Right atrium auricular region (tissue), 2 donors: ENCODE results near the gene SGSH. TPM values are rescaled to one million over a fixed set of nuclear protein-coding genes. Genes with fewer than 3 reads are reported as not detected.

ENCODE experiments used
- DNase-seq: peaks from one replicate; pipeline ENCODE4 v3.0.0-alpha.2; 2019; ENCODE audit warnings: low spot score
- H3K27ac ChIP-seq, 2 donors: fragments of 200-600 bp; sonication (generic); 1 replicate in 1 of 2; 2 replicates in 1 of 2; pipeline ENCODE4 v1.5.1; 2016 to 2019
- H3K27me3 ChIP-seq, 2 donors: fragments of 200-600 bp; sonication (generic); one replicate each; pipeline versions ENCODE4 v1.5.1 to v1.6.0; 2017 to 2019
- H3K36me3 ChIP-seq: fragments of 200-600 bp; sonication (generic); one replicate; pipeline ENCODE4 v1.5.1; 2016
- H3K4me1 ChIP-seq, 2 donors: fragments of 200-600 bp; sonication (generic); one replicate each; pipeline versions ENCODE4 v1.5.1 to v1.6.0; 2017 to 2019
- H3K4me3 ChIP-seq, 2 donors: fragments of 200-600 bp; sonication (generic); 1 replicate in 1 of 2; 2 replicates in 1 of 2; pipeline ENCODE4 v1.5.1; 2017 to 2019; ENCODE audit warnings: mild to moderate bottlenecking in 1 of 2, moderate library complexity in 1 of 2
- H3K9me3 ChIP-seq, 2 donors: fragments of 200-600 bp; sonication (generic); one replicate each; pipeline ENCODE4 v1.5.1; 2019
- total RNA-seq, 2 donors: library from RNA; depleted of rRNA; stranded (reverse); fragments of >200 nt; gene quantifications; one replicate each; pipeline ENCODE4 v1.1.0, GENCODE V29; 2016
- TF ChIP-seq, protein P1 (sequence below), 2 donors: fragments of 200-600 bp; sonication (generic); IDR thresholded peaks; one replicate each; pipeline ENCODE4 v1.5.1; 2019; ENCODE audit warnings: antibody characterized with exemption in 2 of 2

Gene SGSH
- total RNA-seq, 2 donors from 2014 or later = 10.6 to 13.7 TPM

DNA sequence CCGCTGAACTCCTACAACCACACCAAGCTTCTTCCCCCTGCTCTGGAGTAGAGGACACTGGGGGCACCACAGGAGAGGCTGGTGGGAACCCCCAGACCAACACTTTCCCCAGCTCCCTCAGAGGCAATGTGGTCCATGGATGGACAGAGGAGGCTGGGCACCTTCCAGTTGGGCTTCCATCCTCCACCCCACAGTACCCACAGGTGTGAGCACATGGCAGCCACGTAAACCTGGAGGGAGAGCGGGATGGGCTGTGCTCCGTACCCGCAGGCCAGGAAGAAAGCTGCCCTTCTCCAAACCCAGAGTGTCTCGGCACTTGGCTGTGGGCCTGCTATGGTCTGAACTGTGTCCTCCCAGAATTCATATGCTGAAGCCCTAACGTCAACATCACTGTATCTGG lies 1.7 kb downstream of the SGSH start:
- Histone ChIP-seq H3K27me3 (no peaks in the 10 kb centered on the region), H3K36me3 (peaks cover 22% of the 10 kb centered on the region), H3K4me1 (peaks cover 0 to 21% of the 10 kb centered on the region in 2 donors), H3K27ac (no peak overlapping the region), H3K4me3 (no peak overlapping the region), H3K9me3 (no peaks in the 10 kb centered on the region)
- DNase-seq = no peak
- TF ChIP-seq, protein P1, sequence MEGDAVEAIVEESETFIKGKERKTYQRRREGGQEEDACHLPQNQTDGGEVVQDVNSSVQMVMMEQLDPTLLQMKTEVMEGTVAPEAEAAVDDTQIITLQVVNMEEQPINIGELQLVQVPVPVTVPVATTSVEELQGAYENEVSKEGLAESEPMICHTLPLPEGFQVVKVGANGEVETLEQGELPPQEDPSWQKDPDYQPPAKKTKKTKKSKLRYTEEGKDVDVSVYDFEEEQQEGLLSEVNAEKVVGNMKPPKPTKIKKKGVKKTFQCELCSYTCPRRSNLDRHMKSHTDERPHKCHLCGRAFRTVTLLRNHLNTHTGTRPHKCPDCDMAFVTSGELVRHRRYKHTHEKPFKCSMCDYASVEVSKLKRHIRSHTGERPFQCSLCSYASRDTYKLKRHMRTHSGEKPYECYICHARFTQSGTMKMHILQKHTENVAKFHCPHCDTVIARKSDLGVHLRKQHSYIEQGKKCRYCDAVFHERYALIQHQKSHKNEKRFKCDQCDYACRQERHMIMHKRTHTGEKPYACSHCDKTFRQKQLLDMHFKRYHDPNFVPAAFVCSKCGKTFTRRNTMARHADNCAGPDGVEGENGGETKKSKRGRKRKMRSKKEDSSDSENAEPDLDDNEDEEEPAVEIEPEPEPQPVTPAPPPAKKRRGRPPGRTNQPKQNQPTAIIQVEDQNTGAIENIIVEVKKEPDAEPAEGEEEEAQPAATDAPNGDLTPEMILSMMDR (IDR thresholded peaks at IDR 0.05) = no peak

DNA sequence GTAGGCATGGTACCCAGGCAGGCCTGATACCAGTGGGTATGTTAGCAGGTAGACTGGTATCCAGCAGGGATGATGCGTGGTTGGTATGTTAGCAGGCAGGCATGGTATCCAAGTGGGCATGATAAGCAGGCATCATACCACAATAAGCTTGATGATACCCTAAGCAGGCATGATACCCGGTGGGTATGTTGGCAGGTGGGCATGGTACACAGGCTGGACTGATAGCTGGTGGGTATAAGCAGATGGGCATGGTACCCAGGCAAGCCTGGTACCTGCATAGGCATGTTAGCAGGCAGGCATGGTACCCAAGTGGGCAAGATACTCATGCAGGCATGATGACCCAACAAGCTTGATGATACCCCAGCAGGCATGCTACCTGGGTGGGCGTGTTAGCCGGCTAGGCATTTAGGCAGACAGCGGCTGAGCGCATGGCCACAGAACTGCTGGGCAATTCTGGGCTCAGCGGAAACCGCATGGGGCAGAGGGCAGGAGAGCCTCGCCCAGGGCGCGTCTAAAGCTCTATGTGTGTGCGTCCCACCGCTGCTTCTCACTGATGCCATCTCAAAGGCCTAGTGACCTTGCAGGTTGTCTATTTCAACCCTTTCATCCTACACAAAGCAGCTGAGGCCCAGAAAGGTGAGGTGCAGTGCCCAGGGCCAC lies 2.3 kb downstream of the SGSH start:
- Histone ChIP-seq H3K36me3 (peaks cover 22% of the 10 kb centered on the region), H3K4me1 (peaks cover 0 to 21% of the 10 kb centered on the region in 2 donors), H3K4me3 (no peak overlapping the region), H3K9me3 (no peaks in the 10 kb centered on the region), H3K27ac (no peak overlapping the region), H3K27me3 (no peaks in the 10 kb centered on the region)
- TF ChIP-seq, protein P1 (IDR thresholded peaks at IDR 0.05) = no peak
- no peak for DNase-seq

DNA sequence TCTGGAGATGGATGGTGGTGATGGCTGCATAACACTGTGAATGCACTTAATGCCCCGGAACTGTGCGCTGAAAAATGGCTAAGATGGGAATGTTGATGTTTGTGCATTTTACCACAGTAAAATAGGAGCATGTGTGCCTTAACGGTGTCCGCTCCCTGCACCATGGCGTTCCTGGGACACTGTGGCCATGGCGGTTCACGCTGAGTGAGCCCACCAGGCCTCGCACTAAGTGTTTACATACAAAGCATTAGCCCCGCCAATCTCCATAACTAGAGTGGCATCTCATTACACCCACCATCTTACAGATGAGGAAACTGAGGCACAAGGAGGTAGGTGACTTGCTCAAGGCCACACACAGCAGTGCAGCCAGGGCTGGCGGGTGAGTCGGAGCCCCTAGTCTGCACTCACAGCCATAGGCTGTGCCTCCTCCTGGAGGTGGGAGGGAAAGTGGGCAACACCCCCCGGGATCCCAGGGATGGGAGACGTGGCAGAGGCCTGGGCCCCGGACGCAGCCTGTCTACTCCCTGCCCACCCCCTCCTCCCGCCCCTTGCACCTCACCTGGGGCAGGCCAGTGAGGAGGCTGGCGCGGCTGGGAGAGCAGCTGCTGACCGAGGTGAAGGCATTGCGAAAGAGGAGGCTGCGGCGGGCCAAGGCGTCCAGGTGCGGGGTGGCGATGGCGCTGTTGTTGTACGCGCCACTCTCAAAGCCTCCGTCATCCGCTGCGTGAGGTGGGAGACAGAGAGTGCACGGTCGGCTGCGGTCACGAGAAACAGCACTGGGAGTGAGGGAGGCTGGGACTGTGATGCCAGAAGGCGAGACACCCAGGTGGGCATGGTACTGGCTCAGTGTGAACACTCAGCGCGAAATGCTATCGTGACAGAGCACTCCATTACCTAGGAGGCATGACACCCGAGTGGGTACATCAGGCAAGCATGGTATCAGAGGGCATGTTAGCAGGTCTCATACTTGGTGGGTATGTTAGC lies 3.4 kb downstream of the SGSH start:
- Histone ChIP-seq H3K4me3 (no peak overlapping the region), H3K27ac (no peak overlapping the region), H3K27me3 (no peaks in the 10 kb centered on the region), H3K36me3 (peaks cover 27% of the 10 kb centered on the region), H3K9me3 (no peaks in the 10 kb centered on the region), H3K4me1 (peaks cover 0 to 21% of the 10 kb centered on the region in 2 donors)
- no peak for DNase-seq
- TF ChIP-seq, protein P1 (IDR thresholded peaks at IDR 0.05) = no peak

DNA sequence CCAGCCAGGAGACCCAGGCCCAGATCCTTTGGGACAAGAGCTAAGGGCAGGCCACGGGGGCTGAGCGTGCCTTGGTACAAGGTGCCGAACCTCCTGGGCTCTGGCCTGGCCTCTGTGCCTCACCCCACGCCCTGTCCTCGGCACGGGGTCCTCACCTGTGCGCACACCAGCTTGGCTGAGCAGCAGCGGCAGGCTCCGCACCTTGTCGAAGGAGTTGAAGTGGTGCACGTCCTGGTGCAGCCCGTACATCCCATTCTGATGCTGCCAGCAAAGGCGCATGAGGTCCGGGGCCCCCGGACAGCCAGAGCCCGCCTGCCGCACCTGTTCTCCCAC lies 5.3 kb downstream of the SGSH start:
- Histone ChIP-seq H3K36me3 (peaks cover 45% of the 10 kb centered on the region), H3K27ac (no peak overlapping the region), H3K9me3 (no peaks in the 10 kb centered on the region), H3K27me3 (no peaks in the 10 kb centered on the region), H3K4me1 (peaks cover 0 to 8% of the 10 kb centered on the region in 2 donors), H3K4me3 (no peak overlapping the region)
- TF ChIP-seq, protein P1 (IDR thresholded peaks at IDR 0.05) = no peak
- DNase-seq = no peak

DNA sequence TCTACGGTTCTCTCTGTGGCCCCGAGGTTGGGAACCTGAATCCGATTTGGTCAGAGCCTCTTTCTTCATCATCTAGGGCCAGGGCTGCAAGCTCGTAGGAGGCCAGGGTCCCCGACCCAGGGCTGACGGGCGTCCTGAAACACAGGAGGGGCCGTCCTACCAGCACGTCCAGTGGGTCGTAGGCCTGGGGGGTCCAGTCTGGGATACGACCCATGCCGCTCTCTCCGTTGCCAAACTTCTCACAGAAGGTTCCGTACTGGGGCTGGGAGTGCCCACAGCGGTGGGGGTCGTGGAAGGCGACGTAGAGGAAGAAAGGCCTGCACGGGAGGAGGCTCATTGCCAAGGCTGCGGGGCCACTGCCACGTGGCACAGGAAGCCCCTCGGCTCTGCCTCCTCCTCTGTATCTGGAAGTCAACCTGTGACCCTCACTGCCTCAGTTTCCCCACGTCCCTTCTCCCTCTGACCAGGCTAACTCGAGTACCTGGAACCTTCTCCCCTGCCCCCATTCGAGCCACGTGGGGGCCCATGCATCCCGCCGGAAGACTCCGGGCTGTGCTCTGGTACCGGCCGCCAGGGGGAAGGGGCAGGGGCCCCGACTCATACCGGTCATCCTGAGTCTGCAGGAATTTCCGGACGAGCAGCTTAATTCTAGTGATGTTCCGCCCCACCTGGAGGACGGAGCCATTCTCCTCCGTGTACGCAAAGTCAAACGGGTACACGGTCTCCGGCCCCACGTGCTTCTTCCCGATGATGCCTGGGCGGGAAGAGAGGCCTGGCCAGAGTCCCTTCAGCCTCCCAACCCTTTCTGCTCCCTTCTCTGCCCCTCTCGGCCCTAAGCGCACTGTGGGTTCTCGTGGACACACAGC lies 5.9 kb downstream of the SGSH start:
- no peak for DNase-seq
- peaks cover 46% of the 10 kb centered on the region for H3K36me3 ChIP-seq
- no peaks in the 10 kb centered on the region for H3K27me3 ChIP-seq

More for the DNA sequence above, 5.9 kb downstream of the SGSH start:
- Histone ChIP-seq H3K9me3 (no peaks in the 10 kb centered on the region), H3K27ac (no peak overlapping the region), H3K4me3 (no peak overlapping the region), H3K4me1 (peaks cover 0 to 2% of the 10 kb centered on the region in 2 donors)
- TF ChIP-seq, protein P1 (IDR thresholded peaks at IDR 0.05) = no peak
